Hematopoietic multipotent progenitor cell treated with erythropoietin and hydrocortisone succinate and interleukin-3 and kit ligand, for 8 days (in vitro differentiated cells): Measurements from ENCODE around the gene SFXN3.

Source experiments
- DNase-seq: peaks from one replicate; pipeline ENCODE4 v3.0.0-alpha.2; 2015

SFXN3 gene

GRCh38 chr10:101031128-101031795 is at the start of gene SFXN3, which contains the start of gene PDZD7:
Gene SFXN3, plus strand, starts transcription at chr10:101031234. Its CDS starts 3,461 bp downstream, at chr10:101034695.
Gene PDZD7, minus strand, starts transcription at chr10:101031129. Its CDS starts 910 bp downstream, at chr10:101030219.
- DNase-seq, result peak; percentile 90

- DNase-seq, result no peak
Observed at GRCh38 chr10:100982916-100983830, 47.9 kb upstream of the SFXN3 start.

- DNase-seq, result no peak
Observed at GRCh38 chr10:100983868-100984671, 47.0 kb upstream of the SFXN3 start.

GRCh38 chr10:100984672-100985177 is 46.3 kb upstream of the SFXN3 start:
- no peak for DNase-seq

GRCh38 chr10:100985336-100985735 is 45.7 kb upstream of the SFXN3 start:
- no peak for DNase-seq

GRCh38 chr10:100986623-100986951 is 44.4 kb upstream of the SFXN3 start:
- no peak for DNase-seq

DNA sequence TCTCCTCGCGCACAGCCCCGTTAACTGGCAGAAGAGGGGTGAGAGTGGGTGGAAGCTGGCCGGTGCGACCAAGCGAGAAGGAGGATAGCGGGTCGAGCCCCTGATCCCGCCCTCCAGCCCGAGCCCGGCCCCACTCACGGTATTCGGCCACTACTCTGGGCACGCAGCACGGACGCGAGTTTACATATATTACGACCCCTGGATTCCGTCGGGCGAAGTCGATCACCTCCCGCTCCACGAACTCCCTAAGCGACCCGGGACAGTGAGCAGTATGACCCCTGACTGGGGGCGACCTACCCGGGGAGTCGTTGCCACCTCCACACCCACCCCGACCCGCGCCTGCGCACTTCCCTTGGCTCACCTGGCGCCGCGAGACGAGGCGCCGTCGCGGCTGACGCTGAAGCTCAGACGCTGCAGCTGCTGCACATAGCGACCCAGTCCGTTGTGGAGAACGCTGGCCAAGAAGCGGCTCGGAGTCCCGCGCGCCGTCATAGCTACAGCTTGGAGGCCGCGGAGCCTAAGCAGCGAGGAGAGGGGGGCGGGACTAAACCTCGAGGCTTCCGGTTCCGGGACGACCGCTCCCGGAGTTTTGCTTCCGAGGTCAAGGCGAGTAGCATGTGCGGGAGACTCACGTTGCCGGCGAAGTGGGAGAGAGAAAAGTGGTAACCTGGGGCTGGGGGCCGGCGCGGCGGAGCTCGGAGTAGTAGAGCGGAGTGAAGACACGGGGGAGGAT is 43.9 kb upstream of the SFXN3 start, which contains the start of the genes MRPL43 and TWNK:
MRPL43 (minus strand) TSS at position 546 of the 733 bp plus-strand sequence; CDS start at position 492, 54 bp downstream.
TWNK (plus strand) TSS at position 592 of the 733 bp plus-strand sequence. CDS start 668 bp downstream, outside the sequence.
- DNase-seq, result peak; percentile 88

GRCh38 chr10:100987685-100988049 is 43.4 kb upstream of the SFXN3 start:
- no peak for DNase-seq

GRCh38 chr10:100988166-100988565 is 42.9 kb upstream of the SFXN3 start:
- no peak for DNase-seq

- DNase-seq, result no peak
Observed at GRCh38 chr10:100989088-100989487, 41.9 kb upstream of the SFXN3 start.

DNA sequence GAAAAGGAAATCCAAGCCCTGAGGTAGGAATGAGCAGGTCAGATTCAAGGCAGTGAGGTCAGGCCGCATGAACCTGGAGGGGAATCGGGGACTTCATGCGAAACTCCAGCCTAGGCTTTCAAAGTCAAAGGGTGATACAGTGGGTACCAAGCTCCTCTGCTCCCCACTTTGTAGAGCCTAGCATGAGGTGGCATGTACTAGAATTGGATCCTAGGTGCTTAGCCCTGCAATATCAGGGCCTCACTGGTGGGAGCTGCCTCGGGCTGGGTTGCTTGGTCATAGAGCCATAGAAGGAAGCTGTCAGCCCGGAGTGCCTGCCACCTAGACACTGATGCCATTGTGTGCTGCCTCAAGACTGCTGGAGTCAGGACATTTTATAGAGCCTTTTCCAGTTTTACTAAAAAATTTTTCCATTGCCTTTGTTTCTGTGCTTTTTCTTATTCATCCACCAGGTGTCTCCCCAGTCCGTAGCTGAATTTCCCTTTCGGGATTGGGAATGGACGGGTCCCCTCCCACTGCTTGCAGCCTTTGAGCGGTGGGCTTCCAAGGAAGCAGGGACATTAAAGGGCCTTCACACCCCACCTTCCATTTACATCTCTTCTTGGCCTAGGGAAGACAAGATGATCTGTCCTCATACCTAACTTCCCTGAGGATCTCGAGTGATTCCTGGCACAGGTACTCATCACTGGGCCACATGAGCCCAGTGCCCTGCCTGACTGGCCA is 36.9 kb upstream of the SFXN3 start:
- peak; percentile 30 for DNase-seq

GRCh38 chr10:100995181-100995580 is 35.9 kb upstream of the SFXN3 start:
- no peak for DNase-seq

GRCh38 chr10:100996678-100997359 is 34.2 kb upstream of the SFXN3 start:
- DNase-seq, result peak; percentile 24

DNA sequence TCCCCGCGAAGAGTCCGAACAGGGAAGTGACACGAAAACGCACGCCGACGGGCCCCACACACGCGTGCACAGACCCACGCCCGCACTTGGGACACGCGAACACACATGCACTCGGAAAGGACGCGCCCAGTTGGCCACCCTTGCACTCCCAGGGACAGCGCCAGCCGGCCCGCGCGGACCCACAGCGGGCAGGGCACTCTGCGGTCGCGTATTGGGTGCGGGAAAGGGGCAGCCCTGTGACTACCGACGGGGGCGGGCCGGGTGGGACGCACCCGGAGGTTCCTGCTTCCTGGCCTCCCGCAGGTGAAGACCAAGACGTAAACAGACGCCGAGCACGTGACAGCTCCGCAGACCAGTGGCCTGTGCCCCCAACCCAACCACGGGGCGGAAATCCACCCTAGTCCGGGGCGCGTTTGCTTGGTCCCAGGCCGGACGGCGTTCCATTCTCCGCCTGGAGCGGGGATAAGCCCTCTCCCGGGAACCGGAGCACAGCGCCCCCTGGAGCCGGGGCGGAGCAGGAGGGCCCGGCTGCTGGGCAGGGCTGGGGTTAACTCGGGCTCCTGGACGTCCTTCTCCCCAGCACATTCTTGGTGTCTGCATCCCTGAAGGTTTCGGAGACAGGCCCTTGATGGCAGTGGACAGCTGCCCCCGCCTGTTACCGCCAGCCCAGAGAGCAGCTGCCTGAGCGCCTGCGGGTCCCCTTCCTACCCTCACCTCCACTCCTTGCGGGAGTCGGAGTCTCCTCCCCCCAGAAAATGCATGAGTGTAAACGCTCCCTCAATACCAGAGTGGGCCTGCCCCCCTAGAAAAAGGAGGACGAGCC is 33.5 kb upstream of the SFXN3 start:
- peak; percentile 77 for DNase-seq

- DNase-seq, result peak; percentile 86
Observed at GRCh38 chr10:100998183-100998990, 32.6 kb upstream of the SFXN3 start.

GRCh38 chr10:100998991-100999741 is 31.9 kb upstream of the SFXN3 start:
- peak; percentile 68 for DNase-seq

DNA sequence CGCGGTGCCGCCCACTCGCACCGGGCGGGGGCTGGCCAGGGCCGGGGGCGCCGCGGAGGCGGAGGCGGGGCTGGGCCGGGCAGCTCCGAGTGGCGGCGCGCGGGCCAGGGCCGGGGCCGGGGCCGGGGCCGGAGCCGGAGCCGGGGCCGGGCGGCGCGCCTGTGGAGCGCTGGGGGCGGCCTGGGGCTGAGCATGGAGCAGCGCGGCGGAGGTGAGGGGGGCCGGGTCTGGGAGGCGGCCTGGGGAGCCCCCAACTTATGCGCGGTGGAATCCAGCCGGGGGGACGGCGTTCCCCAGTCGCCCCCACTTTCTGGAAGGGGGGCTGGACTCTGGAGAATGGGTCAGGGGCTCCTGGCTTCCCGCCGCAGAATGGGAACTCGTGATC is 31.3 kb upstream of the SFXN3 start, which contains the start of gene LZTS2:
LZTS2 (plus strand) TSS at position 67 of the 385 bp plus-strand sequence. CDS start 2,731 bp downstream, outside the sequence.
- no peak for DNase-seq
